Left lobe of liver (tissue), 2 donors: ENCODE results near the gene TPRX2. TPM values are rescaled to one million over a fixed set of nuclear protein-coding genes. Genes with fewer than 3 reads are reported as not detected.
"Not testable (repeated sequence)": the region's sequence is repeated elsewhere in the genome, so short reads cannot be mapped to it uniquely, and the experiment has no call there.

Source experiments
- ATAC-seq: fragments of 200-7000 bp; cut with Tn5 transposase; one replicate; pipeline ENCODE4 v1.9.1; 2020; ENCODE audit warnings: mild to moderate bottlenecking, moderate library complexity
- DNase-seq: peaks from one replicate; pipeline ENCODE4 v3.0.0-alpha.2; 2020; ENCODE audit warnings: low spot score
- total RNA-seq: library from RNA; stranded (reverse); gene quantifications from one replicate; pipeline ENCODE4 v1.2.1, GENCODE V29; 2021
- donor health status: DM: no; HTN: no; CAD: no; lungs with moderate emphysema.
- donor health status: DM: no; HTN: yes; CAD: no.

The TPRX2 gene
- total RNA-seq, 1 donor from 2014 or later = not detected

DNA sequence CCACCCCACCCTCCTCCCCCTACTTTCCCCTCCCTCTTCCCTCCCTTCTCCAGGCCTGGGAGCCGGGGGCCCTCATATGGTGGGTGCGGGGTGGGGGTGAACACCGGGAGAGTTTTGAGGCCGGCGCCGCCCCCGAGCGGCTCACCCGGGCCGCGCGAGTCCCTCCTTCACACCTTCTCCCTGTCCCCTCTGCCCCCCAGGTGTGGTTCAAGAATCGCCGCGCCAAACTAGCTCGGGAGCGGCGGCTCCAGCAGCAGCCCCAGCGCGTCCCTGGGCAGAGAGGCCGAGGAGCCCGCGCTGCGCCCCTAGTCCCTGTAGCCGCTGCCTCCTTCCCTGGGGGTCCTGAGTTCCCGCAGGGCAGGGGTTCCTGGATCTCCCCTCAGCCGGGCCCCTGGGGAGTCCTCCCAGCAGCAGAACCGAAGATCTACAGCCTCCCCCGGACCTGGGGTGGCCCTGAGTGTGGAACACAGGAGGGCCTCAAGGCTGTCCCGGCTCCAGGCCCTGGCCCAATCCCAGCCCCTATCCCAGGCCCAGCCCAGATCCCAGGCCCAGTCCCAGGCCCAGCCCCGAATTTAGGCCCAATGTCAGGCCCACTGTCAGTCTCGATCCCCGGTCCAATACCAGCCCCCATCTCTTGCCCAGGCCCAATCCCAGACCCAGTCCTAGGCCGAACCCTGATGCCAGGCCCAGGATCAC is 1.7 kb downstream of the TPRX2 start:
- peak; percentile 55 for ATAC-seq
- no peak for DNase-seq

DNA sequence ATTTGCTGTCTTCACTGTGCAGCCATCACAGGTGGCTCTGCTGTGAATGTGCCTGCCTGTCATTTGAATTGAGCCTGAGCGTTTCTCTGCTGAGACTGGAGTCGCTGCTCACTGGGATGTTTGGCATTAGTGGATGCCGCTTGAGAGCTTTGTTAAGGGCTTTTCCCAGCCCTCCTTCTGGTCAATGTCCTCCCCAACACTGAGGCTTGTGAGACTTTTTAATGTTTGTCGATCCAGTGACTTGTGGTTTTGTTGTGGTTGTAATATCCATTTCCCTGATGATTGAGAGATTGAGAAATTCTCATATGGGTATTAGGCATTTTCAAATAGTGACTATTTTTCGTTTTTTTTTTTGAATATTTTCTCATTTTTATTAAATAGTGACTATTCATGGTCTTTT is 2.6 kb downstream of the TPRX2 start:
- DNase-seq = no peak
- peak; percentile 31 for ATAC-seq

DNA sequence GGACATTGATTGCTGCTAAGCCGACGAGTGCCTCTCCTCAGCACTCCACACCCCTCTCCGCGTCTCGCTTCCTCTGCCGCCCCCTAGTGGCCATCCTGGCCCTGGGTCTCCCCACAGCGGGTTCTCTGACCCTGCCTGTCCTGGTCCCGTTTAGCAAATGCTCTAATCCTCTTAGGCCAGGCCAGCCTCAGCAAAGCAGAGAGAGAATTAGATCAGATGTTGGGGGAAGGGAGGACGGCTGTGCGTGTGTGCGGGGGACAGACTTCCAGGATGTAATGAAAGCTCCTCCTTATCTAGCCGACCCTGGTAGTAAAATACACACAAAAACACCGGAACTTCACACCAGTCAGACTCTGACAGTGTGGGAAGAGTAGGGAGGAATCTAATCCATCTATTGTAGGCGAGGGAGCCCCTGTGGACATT is 4.5 kb downstream of the TPRX2 start:
- DNase-seq (peak; percentile 84), ATAC-seq (peak; percentile 72)

DNA sequence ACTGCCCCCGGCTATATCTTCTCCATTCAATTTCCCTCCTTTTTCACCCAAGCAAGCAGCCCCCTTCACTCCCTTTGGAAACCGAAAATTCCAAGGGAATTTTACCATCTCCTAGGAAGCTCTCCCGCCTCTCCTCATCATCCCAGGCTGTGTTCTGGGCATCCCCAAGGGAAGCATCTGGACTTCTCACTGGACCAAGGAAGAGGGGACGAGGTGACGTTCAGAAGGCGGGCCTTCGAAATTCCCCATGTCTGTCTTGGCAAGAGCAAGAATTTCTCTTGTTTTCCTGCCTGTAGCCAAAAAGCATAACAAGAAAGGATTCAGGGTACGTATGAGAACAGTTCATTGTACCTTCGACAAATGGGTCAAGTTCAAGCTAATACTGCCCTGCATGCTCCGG is 6.1 kb downstream of the TPRX2 start:
- no peak for DNase-seq
- no peak for ATAC-seq

DNA sequence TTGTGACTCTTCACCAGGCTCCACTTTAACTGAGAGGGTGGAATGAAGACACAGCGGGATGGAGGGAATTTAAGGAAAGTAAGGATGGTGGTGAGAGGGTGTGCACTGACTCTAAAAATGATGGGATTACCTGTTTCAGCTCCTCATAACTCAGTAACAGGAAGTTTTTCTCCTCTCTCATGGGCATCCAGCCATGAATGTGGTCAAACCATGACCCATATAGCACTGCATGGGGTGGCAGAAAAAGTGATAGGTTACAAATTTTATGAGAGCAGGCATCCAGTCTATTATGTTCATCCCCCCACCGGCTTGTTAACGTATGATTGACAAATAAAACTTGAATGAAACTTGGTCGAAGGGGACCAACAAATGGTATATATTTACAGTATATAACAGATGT is 19.9 kb downstream of the TPRX2 start:
- DNase-seq (no peak), ATAC-seq (no peak)

DNA sequence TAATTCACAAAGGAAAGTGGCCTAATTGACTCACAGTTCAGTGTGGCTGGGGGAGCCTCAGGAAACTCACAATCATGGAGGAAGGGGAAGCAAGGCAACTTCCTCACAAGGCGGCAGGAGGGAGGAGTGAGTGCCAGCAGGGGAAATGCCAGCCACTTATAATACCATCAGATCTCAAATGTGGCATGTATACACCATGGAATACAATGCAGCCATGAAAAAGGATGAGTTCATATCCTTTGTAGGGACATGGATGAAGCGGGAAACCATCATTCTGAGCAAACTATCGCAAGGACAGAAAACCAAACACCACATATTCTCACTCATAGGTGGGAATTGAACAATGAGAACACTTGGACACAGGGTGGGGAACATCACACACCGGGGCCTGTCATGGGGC is 20.4 kb downstream of the TPRX2 start:
- not testable (repeated sequence) for DNase-seq, ATAC-seq

DNA sequence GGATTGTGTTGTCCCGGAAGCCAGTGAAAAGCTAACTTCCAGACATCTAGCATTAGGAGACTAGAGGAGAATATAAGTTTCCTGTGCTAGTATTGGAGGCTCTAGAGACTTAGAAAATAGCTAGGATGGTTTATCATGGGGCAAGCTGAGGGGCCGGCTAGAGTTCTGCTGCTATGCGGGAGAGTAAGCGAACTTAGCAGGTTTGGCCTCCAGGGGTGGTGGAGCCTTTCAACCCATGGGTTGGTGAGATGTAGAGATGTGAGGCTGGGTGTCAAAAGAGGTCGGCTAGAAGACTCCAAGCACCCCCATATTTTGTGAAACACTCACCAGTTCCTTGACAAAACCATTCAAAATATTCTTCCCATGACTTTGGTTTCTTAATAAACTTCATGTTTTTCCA is 22.7 kb downstream of the TPRX2 start:
- no peak for ATAC-seq

DNA sequence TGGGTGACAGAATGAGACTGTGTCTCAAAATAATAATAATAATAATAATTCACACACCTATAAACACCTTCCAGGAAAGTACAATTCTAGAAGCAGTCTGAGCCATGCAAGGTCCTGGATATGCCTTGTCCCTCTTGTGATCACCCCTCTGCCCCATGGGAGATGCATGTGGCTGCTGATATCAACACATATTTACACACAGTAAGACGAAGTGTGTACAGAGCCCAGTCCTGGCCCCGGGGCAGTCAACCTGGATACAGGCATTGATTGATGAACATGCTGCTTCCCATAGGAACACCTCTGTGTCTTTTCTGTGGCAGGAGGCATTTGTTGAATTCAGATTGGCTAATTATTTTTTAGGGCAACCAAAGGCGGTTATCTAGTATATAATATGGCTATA is 23.9 kb downstream of the TPRX2 start:
- peak; percentile 6 for ATAC-seq
- DNase-seq = no peak

More for the DNA sequence above, 22.7 kb downstream of the TPRX2 start:
- no peak for DNase-seq

DNA sequence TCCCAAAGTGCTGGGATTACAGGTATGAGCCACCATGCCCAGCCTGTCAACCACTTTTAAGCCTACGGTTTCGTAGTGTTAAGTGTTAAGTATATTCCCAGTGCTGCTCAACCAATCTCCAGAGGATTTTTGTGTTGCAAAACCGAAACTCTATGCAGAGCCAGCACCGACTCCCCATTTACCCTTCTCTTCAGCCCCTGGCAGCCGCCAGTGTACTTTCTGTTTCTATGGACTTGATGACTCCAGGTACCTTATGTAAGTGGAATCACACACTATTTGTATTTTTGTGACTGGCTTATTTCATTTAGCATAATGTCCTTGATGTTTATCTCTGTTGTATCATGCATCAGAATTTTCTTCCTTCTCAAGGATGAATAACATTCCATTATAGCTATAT is 26.0 kb downstream of the TPRX2 start:
- DNase-seq (no peak), ATAC-seq (peak; percentile 37)

DNA sequence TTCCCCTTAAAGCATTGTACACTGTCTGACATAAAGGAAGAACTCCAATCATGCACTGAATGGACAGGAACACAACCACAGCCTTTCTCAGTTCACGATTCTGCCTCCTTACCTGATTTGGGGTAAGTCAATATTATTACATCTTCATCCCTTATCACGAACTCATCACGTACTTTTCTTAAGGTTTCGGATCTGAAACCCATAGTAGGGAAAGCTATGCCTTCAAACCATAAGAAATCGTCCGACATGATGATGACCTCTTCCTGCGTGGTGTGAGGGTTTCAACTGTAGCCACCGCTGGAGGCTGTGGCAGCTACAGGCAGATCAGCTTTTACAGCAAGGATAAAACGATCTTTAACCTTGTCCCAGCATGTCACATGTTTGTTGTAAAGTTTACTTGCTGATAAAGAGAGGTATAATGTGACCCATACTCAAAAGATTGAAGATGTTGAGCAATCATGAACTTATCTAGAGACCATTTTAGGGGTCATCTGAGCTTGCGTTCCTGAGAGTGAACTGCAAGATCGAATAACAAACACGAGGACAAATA is 27.1 kb downstream of the TPRX2 start, which contains the start of gene SULT2A1:
Gene SULT2A1 (minus strand): TSS at position 306 of the 550 bp plus-strand sequence. CDS start 58 bp downstream, at position 248.
- peak; percentile 66 for ATAC-seq
- DNase-seq = peak; percentile 73

DNA sequence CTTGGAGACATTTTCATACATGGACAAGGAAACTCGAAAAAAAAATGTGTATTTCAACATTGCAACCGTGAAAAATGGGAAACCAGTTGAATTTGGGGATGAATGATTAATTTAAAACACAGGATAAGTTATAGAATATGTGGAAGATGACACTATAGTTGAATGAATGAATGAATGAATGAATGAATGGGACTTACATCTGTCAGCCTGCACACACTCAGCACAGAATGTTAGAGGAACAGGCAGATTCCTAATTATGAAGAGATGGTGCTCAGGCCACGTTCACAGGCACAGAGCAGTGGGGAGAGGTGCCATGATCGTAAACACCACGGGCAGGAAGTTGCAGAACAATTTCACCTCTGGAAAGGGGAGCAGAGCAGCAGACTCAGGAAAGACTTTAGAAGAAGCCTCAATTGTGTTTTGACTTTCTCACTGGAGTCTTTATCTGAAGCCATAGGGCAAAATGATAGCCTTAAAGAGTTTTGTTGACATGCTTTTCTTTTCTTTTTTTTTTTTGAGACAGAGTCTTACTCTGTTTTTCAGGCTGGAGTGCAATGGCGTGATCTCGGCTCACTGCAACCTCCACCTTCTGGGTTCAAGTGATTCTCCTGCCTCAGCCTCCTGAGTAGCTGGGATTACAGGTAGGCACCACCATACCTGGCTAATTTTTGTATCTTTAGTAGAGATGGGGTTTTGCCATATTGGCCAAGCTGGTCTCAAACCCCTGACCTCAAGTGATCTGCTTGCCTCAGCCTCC is 32.0 kb downstream of the TPRX2 start:
- ATAC-seq = no peak
- DNase-seq = peak; percentile 38

DNA sequence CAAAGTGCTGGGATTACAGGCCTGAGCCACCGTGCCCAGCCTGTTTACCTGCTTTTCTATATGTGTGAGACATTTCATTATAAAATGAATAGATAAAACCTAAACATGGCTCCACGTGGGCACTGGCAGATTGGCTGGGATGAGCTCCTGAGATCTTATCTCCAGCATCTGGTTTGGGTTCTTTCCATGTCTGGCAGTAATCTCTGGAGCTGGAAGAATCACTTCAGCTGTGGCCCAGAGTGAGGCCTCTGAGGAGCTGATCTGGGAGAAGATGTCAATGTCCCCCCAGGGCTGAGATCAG is 32.5 kb downstream of the TPRX2 start:
- DNase-seq = no peak
- ATAC-seq = no peak

DNA sequence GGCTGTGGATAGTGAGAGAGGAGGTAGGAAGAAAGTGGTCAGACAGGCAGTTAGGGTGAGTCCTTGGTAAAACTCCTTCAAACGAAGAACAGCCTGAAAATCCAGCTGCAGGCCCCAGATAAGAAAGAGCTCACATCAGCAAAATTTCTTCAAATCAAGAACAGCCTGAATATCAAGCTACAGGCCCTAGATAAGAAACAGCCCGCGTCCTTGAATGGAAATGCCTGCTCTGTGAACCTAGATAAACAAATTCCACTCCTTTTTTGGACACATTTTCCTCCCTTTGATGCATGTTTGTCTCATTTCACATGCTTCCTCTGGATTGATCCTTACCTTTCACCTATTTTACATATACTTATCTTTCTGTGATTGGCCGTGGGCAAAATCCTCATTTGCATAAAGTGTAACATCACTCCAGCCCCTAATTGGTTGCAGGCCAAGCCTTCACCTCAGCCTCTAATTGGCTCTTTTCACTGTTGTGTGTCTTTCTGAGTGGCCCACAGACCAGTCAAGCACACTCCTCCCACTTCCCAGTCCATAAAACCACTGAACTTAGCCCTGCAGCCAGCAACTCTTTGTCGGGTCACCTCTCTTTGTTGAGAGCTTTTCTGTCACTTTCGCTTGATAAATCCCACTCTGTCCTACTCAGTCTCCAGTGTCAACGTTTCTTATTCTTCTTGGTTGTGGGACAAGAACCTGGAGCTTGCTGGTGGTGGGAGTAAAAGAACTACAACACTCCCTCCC is 33.1 kb downstream of the TPRX2 start:
- peak; percentile 91 for DNase-seq
- ATAC-seq = peak; percentile 81

DNA sequence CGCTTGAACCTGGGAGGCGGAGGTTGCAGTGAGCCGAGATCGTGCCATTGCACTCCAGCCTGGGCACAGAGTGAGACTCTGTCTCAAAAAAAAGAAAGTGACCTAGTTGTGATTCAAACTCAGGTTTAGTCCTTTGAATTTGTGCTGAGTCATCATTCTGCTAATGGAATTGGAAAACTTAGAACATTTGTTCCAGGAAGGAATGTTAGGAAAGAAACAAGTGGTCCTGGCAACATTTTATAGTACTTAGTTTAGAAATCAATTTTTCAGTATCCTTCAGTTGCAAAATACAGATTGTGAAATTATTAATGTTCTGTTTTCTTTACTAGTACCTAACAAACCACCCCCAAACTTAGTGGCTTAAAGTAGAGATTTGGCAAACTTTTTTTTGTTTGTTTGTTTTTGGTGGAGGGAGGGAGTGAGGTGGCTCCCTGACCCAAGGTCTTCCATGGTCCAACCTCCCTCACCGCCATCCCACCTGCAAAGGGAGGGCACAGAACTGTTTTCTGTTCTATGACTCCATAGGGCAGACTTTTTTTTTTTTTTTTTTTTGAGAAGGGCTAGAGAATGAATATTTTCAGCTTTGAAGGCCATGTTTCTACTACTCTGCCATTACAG is 36.2 kb downstream of the TPRX2 start:
- ATAC-seq (peak; percentile 61), DNase-seq (peak; percentile 75)

DNA sequence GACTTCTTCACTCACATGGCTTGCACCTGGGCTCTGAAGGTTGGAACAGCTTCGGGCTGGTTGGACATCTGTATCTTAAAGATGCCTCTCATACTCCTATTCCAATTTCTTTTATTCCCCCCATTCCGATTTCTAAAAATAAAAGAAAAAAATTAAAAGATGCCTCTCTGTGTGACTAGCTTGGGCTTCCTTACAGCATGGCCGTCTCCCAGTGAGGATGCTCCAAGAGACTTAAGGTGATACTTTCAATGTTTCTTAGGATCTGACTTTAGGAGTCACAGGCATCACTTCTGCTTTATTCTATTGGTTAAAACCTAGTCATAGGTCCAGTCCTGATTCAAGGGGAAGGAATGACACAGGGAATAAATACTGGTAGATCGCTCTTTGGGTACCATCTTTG is 37.0 kb downstream of the TPRX2 start:
- no peak for ATAC-seq
- no peak for DNase-seq

DNA sequence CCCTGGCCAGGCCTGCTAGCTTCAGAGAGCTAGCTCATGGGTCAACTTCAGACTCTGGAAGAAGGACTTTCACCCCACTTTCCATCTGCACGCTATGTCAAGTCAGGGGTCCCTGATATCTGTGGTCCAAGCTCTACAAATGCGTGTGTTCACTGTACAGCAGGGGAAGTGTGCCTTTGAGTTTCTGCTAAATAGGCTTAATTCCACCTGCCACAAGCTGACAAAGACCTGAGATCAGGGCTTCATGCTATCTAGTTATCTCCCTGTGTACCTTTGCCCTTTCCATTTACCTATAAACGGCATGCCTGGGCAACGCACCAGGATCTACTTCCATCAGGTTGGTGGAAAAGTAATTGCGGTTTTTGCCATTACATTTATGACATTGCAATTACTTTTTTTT is 37.7 kb downstream of the TPRX2 start:
- peak; percentile 47 for ATAC-seq
- DNase-seq = peak; percentile 61

DNA sequence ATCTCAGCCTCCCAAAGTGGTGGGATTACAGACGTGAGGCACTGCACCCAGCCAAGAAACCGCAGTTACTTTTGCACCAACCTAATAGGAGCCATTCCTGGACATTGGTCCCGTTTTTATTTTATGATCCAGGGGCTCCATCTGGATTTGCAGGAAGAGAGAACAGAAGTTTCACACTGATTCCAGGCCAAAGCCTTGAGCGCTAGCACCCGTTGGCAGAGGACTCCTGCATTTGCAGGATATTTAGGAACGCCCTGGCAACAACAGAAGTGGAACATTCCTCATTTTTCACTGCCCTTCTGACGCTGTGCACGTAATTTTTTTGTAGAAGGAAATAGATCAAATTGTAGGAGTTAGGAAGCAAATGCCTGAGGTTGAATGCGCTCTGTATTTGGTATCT is 38.8 kb downstream of the TPRX2 start:
- DNase-seq (peak; percentile 42), ATAC-seq (no peak)

DNA sequence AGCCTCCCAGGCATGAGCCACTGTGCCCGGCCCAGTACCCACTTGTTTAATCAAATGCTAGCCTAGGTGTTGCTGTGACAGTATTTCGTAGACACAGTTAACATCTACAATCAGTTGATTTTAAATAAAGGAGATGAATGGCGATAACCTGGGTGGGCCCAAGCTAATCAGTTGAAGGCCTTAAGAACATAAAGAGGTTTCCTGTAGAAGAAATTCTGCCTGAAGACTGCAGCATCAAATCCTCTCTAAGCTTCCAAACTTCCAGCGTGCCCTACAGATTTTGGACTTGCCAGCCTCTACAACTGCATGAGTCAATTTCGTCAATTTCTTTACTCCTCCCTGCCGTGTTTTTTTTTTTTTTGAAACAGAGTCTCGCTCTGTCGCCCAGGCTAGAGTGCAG is 40.3 kb downstream of the TPRX2 start:
- DNase-seq (peak; percentile 18), ATAC-seq (no peak)

DNA sequence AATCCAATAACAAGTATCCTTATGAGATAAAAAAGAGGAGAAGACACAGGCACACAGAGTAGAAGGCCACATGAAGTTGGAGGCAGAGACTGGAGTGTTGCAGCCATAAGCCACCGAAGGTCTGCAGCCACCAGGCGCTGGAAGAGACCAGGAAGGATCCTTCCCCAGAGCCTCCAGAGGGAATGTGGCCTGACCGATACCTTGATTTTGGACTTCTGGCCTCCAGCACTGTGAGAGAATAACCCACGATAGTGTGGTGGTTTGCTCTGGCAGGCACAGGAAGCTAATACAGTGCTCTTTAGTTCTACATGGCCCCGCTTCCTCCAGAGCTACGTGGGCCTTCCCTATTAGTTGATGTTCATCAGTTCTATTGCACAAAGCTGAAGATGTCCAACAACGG is 42.3 kb downstream of the TPRX2 start:
- DNase-seq = peak; percentile 21
- no peak for ATAC-seq

DNA sequence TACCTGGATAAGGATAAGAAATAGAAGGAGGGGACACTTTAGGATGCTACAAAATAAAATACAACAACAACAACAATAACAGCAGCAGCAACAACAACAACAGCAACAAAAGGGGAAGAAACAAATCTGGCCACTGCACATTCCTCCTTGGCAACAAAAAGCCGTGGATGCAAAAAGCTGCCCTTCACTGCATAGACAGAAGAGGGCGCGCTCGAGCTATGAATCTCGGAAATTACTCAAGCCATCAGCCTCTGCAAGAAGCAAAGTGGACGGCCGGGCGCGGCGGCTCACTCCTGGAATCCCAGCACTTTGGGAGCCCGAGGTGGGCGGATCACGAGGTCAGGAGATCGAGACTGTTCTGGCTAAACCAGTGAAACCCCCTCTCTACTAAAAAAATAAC is 50.3 kb downstream of the TPRX2 start:
- DNase-seq = peak; percentile 76
- not testable (repeated sequence) for ATAC-seq

DNA sequence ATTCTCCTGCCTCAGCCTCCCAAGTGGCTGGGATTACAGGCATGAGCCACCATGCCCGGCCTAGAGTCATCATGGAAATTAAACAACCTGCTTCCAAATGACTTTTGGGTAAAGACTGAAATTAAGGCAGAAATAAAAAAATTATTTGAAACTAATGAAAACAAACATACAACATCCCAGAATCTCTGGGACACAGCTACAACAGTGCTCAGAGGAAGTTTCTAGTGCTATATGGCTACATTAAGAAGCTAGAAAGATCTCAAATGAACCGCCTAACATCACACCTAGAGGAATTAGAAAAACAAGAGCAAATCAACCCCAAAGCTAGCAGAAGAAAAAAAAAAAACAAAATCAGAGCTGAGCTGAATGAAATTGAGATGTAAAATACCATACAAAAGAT is 51.2 kb downstream of the TPRX2 start:
- ATAC-seq = not testable (repeated sequence)
- peak; percentile 11 for DNase-seq
